Measurements from ENCODE around the gene GATD1.
A peak's percentile ranks its signal among the peaks of the same experiment; 100 is the strongest.

The GATD1 gene

DNA sequence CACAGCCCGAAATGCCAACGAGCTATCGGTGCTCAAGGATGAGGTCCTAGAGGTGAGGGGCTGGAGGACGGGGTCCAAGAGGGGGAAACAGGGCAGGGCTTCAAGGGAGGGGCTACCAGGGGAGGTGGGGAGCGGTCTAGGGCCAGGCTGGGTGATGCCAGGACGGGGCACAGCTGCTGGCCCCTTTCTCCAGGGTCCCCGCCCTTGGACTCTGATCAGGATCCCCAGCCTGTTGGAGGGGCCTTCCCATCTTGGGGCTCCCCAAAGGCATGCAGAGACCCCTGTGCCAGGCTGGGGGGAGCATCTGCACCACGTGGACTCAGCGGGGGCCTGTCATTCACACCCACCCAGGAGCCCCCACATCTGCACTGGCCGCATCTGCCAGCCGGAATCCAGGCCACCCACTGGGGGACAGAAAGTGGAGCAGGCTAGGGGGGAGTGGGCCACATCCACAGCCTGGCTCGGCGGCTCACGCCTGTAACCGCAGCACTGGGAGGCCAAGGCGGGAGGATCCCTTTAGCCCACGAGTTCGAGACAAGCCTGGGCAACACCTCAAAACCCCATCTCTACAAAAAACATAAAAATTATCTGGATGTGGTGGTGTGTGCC lies 52.4 kb downstream of the GATD1 start:
- no peak for DNase-seq

DNA sequence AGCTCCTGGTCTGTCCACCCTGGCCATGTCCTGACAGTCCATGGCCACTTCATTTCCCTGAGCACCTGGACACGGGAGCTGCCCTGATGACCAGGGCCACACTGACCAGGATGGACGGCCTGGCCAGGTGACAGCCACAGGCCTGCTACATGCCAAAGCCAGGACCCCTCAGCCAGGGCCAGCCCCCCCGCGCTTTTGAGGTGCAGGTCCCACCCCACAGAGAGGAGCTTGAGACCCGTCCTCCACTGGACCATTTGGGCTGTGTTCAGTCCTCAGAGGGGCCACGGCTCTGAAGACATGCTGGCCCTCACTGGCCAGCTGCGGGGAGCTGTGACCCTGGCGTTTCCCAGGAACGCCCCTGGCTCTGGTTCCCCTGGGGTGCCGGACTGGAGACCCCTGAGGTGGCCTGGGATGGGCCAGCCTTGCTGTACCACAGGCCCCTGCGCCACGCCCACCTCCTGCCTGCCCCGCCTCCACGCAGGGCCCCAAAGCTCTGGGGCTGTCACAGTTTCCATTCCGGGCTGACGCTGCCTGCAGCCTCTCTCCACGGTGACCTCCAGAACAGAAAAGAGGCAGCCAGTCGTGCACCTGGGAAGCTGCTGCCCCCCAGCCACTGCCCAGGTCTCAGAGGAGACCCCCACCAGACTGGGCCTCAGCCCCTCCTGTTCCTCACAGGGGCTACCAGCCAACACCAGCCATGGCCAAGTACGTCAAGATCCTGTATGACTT lies 53.1 kb downstream of the GATD1 start:
- DNase-seq = no peak

DNA sequence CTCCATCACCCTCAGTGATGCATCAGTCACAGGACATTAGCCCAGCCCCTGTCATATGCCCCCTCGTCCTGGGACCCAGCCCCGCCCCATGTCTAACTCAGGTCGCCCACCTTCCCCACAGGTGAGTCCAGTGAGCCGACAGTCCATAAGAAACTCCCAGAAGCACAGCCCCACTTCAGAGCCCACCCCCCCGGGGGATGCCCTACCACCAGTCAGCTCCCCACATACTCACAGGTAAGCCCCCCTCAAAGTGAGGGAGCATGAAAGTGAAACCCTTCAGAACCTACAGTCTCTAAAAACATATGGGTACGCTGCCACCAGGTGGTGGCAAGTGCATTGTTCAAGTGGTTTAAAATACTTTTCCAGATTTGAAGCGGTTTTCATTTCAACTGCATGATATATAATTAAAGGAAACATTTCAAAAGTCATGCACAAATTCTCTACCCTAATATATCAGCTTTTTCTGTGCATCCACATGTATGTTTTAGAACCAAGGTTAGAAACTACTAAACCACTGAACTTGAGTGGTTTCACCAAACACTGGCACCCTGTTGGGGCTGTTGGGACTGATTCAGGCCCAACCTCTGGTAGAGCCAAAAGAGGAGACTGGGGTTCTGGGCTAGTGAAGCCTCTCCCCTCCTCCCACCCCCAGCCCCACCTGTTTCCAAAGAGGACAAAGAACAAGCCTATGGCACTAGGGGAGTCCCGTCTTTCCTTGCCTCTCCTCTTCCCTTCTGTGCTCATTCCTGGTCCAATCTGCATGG lies 54.0 kb downstream of the GATD1 start:
- peak; percentile 40 for DNase-seq

DNA sequence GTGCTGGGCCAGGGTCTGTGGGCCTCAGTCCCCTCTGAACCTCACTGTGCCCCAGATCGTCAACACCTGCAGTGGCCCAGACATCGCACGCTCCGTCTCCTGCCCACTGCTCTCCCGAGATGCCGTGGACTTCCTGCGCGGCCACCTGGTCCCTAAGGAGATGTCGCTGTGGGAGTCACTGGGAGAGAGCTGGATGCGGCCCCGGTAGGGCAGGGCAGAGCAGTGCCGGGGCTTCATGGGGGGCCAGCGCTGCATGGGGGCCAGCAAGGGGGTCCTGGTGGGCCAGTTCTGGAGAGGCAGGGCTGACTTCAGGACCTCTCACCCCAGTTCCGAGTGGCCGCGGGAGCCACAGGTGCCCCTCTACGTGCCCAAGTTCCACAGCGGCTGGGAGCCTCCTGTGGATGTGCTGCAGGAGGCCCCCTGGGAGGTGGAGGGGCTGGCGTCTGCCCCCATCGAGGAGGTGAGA lies 54.9 kb downstream of the GATD1 start:
- no peak for DNase-seq

DNA sequence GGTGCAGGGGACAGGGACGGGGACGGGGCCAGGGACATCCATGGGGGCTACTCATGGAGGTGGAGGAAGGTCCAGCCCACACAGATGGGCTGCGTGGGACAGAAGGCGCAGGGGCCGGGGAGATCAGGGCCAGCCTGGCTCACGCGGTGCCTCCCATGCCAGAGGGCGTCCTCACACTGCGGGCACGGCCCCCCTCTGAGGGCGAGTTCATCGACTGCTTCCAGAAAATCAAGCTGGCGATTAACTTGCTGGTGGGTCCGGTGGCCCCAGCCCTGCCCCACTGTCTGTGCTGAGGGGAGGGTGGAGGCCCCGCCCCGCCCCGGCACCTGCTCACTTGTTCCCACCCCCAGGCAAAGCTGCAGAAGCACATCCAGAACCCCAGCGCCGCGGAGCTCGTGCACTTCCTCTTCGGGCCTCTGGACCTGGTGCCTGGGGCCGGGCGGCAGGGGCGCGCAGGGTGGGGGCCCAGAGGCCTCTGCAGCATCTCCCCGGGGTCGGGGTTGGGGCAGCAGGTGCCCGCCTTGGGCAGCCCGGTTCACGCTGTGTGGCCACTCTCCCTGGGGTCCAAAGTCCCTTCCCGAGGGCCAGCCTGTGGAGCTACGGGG lies 55.4 kb downstream of the GATD1 start:
- DNase-seq = peak; percentile 52

DNA sequence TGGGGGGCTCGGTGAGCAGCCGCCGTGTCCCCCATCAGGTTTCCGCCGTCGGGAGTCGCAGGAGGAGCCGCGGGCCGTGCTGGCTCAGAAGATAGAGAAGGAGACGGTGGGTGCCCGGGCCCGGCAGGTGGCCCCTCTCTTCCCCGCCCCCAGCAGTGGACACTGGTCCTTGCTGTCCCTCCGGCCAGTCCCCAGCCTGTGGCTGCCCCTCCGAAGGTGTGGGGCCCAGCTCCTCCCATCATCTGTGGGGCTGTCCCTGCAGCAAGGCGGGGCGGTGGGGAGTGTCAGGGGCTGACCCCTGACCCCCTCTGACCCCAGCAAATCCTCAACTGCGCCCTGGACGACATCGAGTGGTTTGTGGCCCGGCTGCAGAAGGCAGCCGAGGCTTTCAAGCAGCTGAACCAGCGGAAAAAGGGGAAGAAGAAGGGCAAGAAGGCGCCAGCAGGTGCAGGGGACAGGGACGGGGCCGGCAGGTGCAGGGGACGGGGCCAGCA lies 56.0 kb downstream of the GATD1 start:
- no peak for DNase-seq

DNA sequence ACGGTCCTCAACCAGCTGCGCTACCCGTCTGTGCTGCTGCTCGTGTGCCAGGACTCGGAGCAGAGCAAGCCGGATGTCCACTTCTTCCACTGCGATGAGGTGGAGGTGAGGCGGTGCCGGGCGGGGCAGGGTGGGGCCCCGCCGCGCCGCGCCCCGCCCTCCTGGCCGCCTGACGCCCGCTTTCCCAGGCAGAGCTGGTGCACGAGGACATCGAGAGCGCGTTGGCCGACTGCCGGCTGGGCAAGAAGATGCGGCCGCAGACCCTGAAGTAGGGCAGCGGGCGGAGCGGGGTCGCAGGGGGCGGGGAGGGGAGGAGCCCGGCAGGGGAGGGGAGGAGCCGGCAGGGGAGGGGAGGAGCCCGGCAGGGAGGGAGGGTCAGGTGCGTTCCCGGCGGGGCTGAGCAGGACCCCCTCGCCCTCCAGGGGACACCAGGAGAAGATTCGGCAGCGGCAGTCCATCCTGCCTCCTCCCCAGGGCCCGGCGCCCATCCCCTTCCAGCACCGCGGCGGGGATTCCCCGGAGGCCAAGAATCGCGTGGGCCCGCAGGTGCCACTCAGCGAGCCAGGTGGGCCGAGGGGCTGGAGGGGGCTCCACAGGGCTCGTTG lies 56.5 kb downstream of the GATD1 start:
- peak; percentile 68 for DNase-seq

DNA sequence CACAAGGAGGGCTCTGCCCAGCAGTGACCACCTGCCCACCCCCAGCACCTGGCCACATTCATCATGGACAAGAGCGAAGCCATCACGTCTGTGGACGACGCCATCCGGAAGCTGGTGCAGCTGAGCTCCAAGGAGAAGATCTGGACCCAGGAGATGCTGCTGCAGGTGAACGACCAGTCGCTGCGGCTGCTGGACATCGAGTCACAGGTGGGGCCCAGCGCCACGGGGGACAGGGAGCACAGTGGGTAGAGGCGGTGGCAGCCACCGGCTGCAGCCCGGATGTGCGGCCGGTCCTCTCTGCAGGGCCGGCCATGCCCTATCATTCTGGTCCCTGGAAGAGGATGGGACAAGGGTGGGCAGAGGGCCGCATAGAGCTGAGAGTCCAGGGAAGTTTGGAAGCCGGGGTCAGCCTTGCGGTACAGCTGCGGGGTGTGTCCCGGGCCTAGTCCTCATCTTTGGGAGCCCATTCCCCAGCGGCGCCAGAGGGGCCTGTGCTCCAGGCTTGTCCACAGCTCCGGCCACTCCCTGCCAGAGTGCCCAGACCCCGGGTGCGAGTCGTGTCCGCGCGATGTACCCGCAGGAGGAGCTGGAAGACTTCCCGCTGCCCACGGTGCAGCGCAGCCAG lies 57.2 kb downstream of the GATD1 start:
- DNase-seq = no peak

DNA sequence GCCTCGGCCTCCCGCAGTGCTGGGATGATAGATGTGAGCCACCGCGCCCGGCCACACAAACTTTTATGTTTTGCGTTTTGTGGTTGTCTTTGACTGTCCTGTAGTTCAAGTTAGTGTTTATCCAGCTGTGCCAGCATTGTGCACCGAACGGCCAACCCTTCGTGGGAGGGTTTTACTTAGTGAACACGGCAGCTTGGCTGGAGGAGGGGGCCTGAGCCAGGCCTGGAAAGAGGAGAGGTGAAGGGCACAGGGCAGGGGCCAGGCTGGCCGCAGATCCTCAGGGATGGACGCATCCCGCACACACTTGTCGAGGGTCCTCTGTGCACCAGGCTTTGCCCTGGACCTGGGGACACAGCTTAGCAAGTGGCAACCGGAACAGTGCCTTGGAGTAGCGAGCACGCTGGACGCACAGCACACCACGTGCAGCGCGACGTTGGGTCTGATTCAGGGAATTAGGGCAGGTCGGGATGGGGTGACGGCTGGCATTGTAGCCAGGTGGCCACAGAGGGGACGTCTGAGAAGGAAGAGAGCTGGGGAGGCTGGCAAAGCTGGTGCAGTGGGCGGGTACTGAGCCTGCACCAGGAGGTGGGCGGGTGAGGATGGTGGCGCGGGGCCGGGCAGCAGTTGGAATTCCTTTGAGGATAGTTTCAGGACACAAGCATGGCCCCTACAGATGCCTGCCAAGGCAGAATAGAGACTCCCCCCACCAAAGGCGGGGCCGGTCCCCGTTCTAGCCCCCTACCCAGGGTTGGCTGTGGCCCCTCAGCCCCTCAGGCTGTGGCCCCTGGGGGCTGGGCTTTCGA lies 57.9 kb downstream of the GATD1 start:
- DNase-seq = no peak
